ENCODE measurements around the gene TUT7.

The TUT7 gene

GRCh38 chr9:86349271-86349670 lies 4.9 kb downstream of the TUT7 start:
- H3K4me1 ChIP-seq (ENCODE audit: low read length): peaks cover 45% of the 10 kb centered on the region
- peak overlapping the region; percentile 92 for H3K4me2 ChIP-seq (ENCODE audit: low read length)
- H3K9ac ChIP-seq (ENCODE audit: low read length): no peak overlapping the region
- TF ChIP-seq CTCF (IDR thresholded peaks at IDR 0.05; ENCODE audit: low read depth, low read length) (no peak), EZH2phosphoT487 (IDR thresholded peaks at IDR 0.05; ENCODE audit: low read depth) (no peak)
- H3K4me3 ChIP-seq (ENCODE audit: low read length): no peak overlapping the region
- no peaks in the 10 kb centered on the region for H3K9me3 ChIP-seq (ENCODE audit: insufficient read depth, low read length)
- no peak overlapping the region for H3K27ac ChIP-seq (ENCODE audit: low read length)
- H3K36me3 ChIP-seq (replicated peaks; ENCODE audit: low read depth, low read length): peaks cover 42% of the 10 kb centered on the region
- H4K20me1 ChIP-seq (ENCODE audit: insufficient read depth, low read length): peaks cover 21% of the 10 kb centered on the region
- H3K79me2 ChIP-seq (ENCODE audit: low read length): peaks cover 79% of the 10 kb centered on the region
- H2AFZ ChIP-seq (ENCODE audit: low read depth, low read length): no peak overlapping the region
- no peaks in the 10 kb centered on the region for H3K27me3 ChIP-seq (ENCODE audit: low read depth, low read length)

GRCh38 chr9:86347991-86348390 lies 6.2 kb downstream of the TUT7 start:
- no peak overlapping the region for H3K4me3 ChIP-seq (ENCODE audit: low read length)
- H4K20me1 ChIP-seq (ENCODE audit: insufficient read depth, low read length): peaks cover 21% of the 10 kb centered on the region
- peaks cover 44% of the 10 kb centered on the region for H3K4me1 ChIP-seq (ENCODE audit: low read length)
- no peak overlapping the region for H3K27ac ChIP-seq (ENCODE audit: low read length)
- no peak overlapping the region for H3K9ac ChIP-seq (ENCODE audit: low read length)
- H3K9me3 ChIP-seq (ENCODE audit: insufficient read depth, low read length): no peaks in the 10 kb centered on the region
- TF ChIP-seq EZH2phosphoT487 (IDR thresholded peaks at IDR 0.05; ENCODE audit: low read depth) (no peak), CTCF (IDR thresholded peaks at IDR 0.05; ENCODE audit: low read depth, low read length) (no peak)
- H3K36me3 ChIP-seq (replicated peaks; ENCODE audit: low read depth, low read length): peaks cover 45% of the 10 kb centered on the region
- peaks cover 67% of the 10 kb centered on the region for H3K79me2 ChIP-seq (ENCODE audit: low read length)
- H3K27me3 ChIP-seq (ENCODE audit: low read depth, low read length): no peaks in the 10 kb centered on the region
- H2AFZ ChIP-seq (ENCODE audit: low read depth, low read length): no peak overlapping the region
- H3K4me2 ChIP-seq (ENCODE audit: low read length): no peak overlapping the region

- H3K27me3 ChIP-seq (ENCODE audit: low read depth, low read length): no peaks in the 10 kb centered on the region
- H3K9ac ChIP-seq (ENCODE audit: low read length): no peak overlapping the region
- peaks cover 39% of the 10 kb centered on the region for H4K20me1 ChIP-seq (ENCODE audit: insufficient read depth, low read length)
Observed at GRCh38 chr9:86344818-86345217, 9.4 kb downstream of the TUT7 start.

GRCh38 chr9:86342269-86342668 lies 11.9 kb downstream of the TUT7 start:
- Histone ChIP-seq H3K4me3 (ENCODE audit: low read length) (no peak overlapping the region), H4K20me1 (ENCODE audit: insufficient read depth, low read length) (peaks cover 31% of the 10 kb centered on the region), H3K9ac (ENCODE audit: low read length) (no peak overlapping the region), H3K27ac (ENCODE audit: low read length) (no peak overlapping the region), H3K79me2 (ENCODE audit: low read length) (peaks cover 12% of the 10 kb centered on the region), H3K4me1 (ENCODE audit: low read length) (peaks cover 52% of the 10 kb centered on the region), H3K36me3 (replicated peaks; ENCODE audit: low read depth, low read length) (peaks cover 63% of the 10 kb centered on the region), H3K27me3 (ENCODE audit: low read depth, low read length) (no peaks in the 10 kb centered on the region), H3K4me2 (ENCODE audit: low read length) (no peak overlapping the region), H3K9me3 (ENCODE audit: insufficient read depth, low read length) (no peaks in the 10 kb centered on the region), H2AFZ (ENCODE audit: low read depth, low read length) (no peak overlapping the region)
- TF ChIP-seq CTCF (IDR thresholded peaks at IDR 0.05; ENCODE audit: low read depth, low read length) (no peak), EZH2phosphoT487 (IDR thresholded peaks at IDR 0.05; ENCODE audit: low read depth) (no peak)

More at GRCh38 chr9:86344818-86345217, 9.4 kb downstream of the TUT7 start:
- H3K79me2 ChIP-seq (ENCODE audit: low read length): peaks cover 38% of the 10 kb centered on the region
- peaks cover 66% of the 10 kb centered on the region for H3K36me3 ChIP-seq (replicated peaks; ENCODE audit: low read depth, low read length)
- no peak overlapping the region for H2AFZ ChIP-seq (ENCODE audit: low read depth, low read length)
- no peak overlapping the region for H3K4me2 ChIP-seq (ENCODE audit: low read length)
- peaks cover 43% of the 10 kb centered on the region for H3K4me1 ChIP-seq (ENCODE audit: low read length)
- TF ChIP-seq EZH2phosphoT487 (IDR thresholded peaks at IDR 0.05; ENCODE audit: low read depth): no peak
- no peak for TF ChIP-seq CTCF (IDR thresholded peaks at IDR 0.05; ENCODE audit: low read depth, low read length)
- no peak overlapping the region for H3K4me3 ChIP-seq (ENCODE audit: low read length)
- H3K27ac ChIP-seq (ENCODE audit: low read length): no peak overlapping the region
- no peaks in the 10 kb centered on the region for H3K9me3 ChIP-seq (ENCODE audit: insufficient read depth, low read length)

Data from OCI-LY3 (cell line).